SJSA1 (cell line): ENCODE data around the gene TMED6. TPM values are rescaled to one million over a fixed set of nuclear protein-coding genes. Genes with fewer than 3 reads are reported as not detected.

Source experiments
- DNase-seq, 2 experiments: peaks; one replicate each; pipeline ENCODE4 v3.0.0-alpha.2; 2015 to 2020; ENCODE audit warnings: low spot score in 2 of 2, low read depth in 1 of 2
- H3K27ac ChIP-seq: fragments of 250-450 bp; sonication (Bioruptor Pico); 2 replicates; pipeline ENCODE4 v1.5.1; 2020; ENCODE audit warnings: mild to moderate bottlenecking, moderate library complexity
- H3K27me3 ChIP-seq: fragments of 250-450 bp; sonication (Bioruptor Pico); replicated peaks from 2 replicates; pipeline ENCODE4 v1.5.1; 2020; ENCODE audit warnings: mild to moderate bottlenecking, moderate library complexity
- H3K36me3 ChIP-seq: fragments of 250-450 bp; sonication (Bioruptor Pico); 2 replicates; pipeline ENCODE4 v1.5.1; 2020; ENCODE audit warnings: mild to moderate bottlenecking
- H3K4me1 ChIP-seq: fragments of 250-450 bp; sonication (Bioruptor Pico); replicated peaks from 2 replicates; pipeline ENCODE4 v1.6.1; 2021; ENCODE audit warnings: mild to moderate bottlenecking
- H3K4me3 ChIP-seq: fragments of 250-450 bp; sonication (Bioruptor Pico); 2 replicates; pipeline ENCODE4 v1.5.1; 2020; ENCODE audit warnings: mild to moderate bottlenecking
- H3K9me3 ChIP-seq: fragments of 250-450 bp; sonication (Bioruptor Pico); replicated peaks from 2 replicates; pipeline ENCODE4 v1.5.1; 2020; ENCODE audit warnings: mild to moderate bottlenecking
- total RNA-seq: library from RNA; depleted of rRNA; stranded (reverse); fragments of >200 nt; shearing (Covaris generic); gene quantifications from 2 replicates; pipeline ENCODE4 v1.2.3, GENCODE V29; 2014

TMED6 gene
- total RNA-seq, 1 experiment from 2014 or later, result 0.21 TPM

DNA sequence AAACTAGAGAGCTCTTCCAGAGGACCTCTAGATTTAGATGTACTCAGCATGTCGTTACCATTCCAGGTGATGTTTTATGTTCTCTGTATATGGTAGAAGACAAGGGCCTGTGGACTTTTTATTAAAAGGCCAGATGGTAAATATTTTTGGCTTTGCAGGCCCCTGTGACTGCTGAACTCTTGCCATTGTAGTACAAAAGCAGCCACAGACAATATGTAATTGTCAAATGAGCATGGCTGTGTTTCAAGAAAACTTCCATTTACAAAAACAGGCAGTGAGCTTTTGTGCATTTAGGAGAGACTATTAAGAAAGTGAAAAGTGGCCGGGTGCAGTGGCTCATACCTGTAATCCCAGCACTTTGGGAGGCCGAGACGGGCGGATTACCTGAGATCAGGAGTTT, 7.4 kb downstream of the TMED6 start:
- H3K4me1 ChIP-seq, result no peaks in the 10 kb centered on the region; the same call in 1 of the 2 replicates
- no peak overlapping the region for H3K4me3 ChIP-seq
- H3K27me3 ChIP-seq, result no peaks in the 10 kb centered on the region
- peaks cover 50% of the 10 kb centered on the region for H3K36me3 ChIP-seq
- no peaks in the 10 kb centered on the region for H3K9me3 ChIP-seq
- H3K27ac ChIP-seq, result no peak overlapping the region
- DNase-seq, result no peak

DNA sequence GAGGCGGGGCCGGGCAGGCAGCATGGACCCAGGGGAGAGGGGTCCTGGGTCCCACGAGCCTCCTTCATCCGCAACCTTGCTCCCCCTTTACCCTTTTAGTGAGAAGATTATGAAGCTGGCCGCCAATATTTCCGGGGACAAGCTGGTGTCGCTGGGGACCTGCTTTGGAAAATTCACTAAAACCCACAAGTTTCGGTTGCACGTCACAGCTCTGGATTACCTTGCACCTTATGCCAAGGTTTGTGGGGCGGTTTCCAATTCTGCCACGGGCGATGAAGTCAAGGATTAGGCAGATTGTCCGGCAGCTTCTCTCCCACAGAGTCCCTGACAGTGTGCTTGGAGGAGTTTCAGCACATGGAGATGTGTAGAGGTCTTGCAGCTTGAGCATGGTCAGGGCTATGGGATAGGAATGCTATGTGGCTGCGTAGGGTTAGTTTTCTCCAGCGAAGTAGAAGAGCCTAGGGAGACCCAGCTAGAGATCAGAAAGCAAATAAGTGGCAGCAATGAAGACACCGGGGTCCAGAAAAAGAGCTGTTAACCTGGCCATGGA, 11.4 kb downstream of the TMED6 start:
- no peaks in the 10 kb centered on the region for H3K27me3 ChIP-seq

DNA sequence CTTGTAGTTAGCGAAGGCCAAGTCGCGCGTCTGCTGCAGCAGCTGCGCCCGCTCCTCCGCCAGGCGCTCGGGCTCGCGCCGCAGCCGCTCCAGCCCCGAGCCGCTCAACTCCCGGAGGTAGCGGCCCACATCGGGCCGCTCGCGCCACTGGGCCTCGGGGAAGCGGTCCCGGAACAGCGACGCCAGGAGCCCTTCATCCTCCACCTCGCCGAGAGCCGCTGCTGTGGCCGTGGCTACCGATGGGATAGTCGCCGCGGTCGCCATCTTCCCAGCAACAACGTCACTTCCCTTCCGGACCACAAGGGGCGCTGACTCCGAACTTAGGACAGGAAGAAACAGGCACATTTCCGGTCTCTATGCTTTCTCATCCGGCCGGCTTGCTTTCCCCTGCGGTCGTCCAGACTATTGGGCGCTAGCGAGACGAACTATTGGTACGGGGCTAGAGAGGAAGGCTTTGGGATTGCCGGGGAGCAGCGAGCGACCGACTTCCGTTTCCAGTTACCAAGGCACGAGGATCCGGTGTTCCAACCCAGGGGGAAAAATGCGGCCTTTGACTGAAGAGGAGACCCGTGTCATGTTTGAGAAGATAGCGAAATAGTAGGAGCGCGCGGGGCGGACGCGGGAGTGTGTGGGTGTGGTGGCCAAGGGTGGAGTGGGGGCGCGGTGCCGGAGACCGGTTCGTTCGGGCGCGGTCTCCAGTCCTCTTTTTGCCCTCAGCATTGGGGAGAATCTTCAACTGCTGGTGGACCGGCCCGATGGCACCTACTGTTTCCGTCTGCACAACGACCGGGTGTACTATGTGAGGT, 12.1 kb downstream of the TMED6 start, which contains the start of the genes COG8 and NIP7:
COG8 (minus strand) TSS at position 276 of the 806 bp plus-strand sequence; CDS start at position 264, 12 bp downstream.
NIP7 (plus strand) TSS at position 484 of the 806 bp plus-strand sequence; CDS start at position 542, 58 bp downstream.
- Histone ChIP-seq H3K27me3 (no peaks in the 10 kb centered on the region), H3K4me3 (peak within 1 kb of the TSS; percentile 86), H3K27ac (peak within 1 kb of the TSS; percentile 37), H3K4me1 (peaks cover 7% of the 10 kb centered on the region), H3K9me3 (no peaks in the 10 kb centered on the region), H3K36me3 (peaks cover 57% of the 10 kb centered on the region)
- DNase-seq, result peak; percentile 98

More for the DNA sequence above, 11.4 kb downstream of the TMED6 start:
- DNase-seq, result no peak
- peak overlapping the region; percentile 37 for H3K27ac ChIP-seq
- H3K36me3 ChIP-seq, result peaks cover 55% of the 10 kb centered on the region
- H3K4me3 ChIP-seq, result peak overlapping the region; percentile 86
- no peaks in the 10 kb centered on the region for H3K9me3 ChIP-seq
- H3K4me1 ChIP-seq, result peaks cover 7% of the 10 kb centered on the region

DNA sequence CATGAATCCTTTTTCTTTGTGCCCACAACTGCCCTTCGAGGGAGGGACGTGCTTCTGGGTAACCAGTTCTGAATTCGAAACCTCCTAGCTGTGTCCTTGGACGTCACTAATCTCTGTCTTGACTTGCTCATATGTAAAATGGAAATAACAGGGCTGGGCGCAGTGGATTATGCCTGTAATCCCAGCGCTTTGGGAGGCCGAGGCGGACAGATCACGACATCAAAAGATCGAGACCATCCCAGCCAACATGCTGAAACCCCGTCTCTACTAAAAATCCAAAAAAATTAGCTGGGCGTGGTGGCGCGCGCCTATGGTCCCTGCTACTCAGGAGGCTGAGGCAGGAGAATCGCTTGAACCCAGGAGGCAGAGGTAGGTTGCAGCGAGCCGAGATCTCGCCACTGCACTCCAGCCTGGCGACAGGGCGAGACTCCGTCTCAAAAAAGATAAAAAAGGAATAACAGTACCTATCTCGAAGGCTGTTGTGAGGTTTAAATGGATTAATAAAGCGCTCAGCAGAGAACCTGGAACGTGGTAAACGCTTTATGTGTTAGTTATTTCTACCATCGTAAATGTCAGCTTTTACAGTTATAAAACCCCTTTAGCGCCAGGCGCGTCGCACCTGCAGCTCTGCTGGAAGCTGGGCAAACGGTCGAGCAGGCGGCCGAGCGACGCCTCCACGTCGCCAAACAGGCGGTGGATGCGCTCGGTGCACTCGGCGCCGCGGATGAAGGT, 12.9 kb downstream of the TMED6 start:
- Histone ChIP-seq H3K4me3 (peak overlapping the region; percentile 86), H3K9me3 (no peaks in the 10 kb centered on the region), H3K27me3 (no peaks in the 10 kb centered on the region), H3K27ac (no peak overlapping the region; the same call in 1 of the 2 replicates), H3K36me3 (peaks cover 63% of the 10 kb centered on the region), H3K4me1 (peaks cover 7% of the 10 kb centered on the region)
- DNase-seq, result peak in 1 of 2 experiments; percentile 65

DNA sequence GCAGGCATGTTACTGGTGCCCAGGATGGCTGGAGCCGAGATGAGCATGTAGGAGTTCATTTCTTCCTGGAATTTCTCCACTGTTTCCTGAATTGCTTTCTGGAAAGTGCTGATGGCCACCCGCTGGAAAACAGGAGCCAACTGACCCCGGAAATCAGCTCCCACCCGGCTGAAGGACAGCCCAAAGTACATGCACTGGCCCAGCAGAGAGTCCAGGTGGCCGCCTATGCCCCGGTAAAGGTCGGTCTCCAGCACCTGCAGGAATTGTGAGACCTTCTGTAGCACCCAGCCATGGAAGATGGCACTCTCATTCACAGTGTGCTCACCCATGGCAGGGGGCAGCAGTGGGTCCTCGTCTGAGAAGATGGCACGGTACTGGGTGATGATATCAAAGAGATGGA, 16.9 kb downstream of the TMED6 start:
- Histone ChIP-seq H3K27me3 (no peaks in the 10 kb centered on the region), H3K4me1 (peaks cover 19% of the 10 kb centered on the region), H3K36me3 (peaks cover 59% of the 10 kb centered on the region), H3K9me3 (0 out of 2 replicates have a peak, but pooled peaks cover 3% of the 10 kb centered on the region), H3K4me3 (no peak overlapping the region), H3K27ac (no peak overlapping the region)
- DNase-seq, result no peak

DNA sequence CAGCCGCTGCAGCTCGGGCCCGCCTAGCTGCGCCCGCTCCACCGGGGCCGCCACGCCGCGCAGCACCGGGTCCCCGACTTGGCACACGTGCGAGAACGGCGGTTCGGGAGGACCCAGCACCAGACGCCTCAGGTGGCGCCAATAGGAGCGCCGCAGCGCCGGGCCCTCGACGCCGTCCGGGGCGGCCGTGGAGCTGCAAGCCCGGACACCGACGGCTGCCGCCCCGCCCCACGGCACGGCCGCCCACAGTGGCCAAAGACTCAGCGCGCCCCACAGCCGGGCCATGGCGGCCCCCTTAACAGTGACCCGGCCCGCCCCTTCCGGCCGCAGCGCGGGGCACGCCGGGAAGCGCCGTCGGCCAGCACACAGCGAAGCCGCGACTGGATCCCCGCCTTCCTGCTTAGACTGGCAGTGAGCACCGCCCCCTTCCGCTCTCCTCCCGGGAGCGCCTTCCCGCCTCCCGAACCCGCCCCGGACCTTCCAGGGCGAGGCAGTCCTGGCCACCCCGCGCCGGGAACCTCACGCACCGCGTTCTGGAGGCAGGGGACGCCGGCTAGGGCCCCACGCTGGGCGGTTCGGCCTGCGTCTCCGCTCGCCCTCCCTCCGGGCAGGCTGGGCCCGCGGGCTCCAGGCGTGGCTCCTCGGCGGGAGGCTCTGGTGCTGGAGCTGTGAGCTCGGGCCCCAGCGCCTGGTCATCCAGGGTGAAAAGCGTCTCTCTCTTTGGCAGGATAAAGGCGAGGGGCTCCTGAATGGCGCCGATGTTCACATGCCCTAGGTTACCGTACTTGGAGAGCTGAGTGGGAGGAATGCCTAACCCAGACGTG, 21.1 kb downstream of the TMED6 start, which contains the start of gene PDF:
PDF (minus strand) TSS at position 303 of the 824 bp plus-strand sequence; CDS start at position 285, 18 bp downstream.
- H3K4me3 ChIP-seq, result peak within 1 kb of the TSS; percentile 94
- peak within 1 kb of the TSS; percentile 61 for H3K27ac ChIP-seq
- no peaks in the 10 kb centered on the region for H3K27me3 ChIP-seq
- H3K4me1 ChIP-seq, result peaks cover 26% of the 10 kb centered on the region
- H3K9me3 ChIP-seq, result 0 out of 2 replicates have a peak, but pooled peaks cover 3% of the 10 kb centered on the region
- H3K36me3 ChIP-seq, result peaks cover 85% of the 10 kb centered on the region
- peak; percentile 93 to 97 for DNase-seq

DNA sequence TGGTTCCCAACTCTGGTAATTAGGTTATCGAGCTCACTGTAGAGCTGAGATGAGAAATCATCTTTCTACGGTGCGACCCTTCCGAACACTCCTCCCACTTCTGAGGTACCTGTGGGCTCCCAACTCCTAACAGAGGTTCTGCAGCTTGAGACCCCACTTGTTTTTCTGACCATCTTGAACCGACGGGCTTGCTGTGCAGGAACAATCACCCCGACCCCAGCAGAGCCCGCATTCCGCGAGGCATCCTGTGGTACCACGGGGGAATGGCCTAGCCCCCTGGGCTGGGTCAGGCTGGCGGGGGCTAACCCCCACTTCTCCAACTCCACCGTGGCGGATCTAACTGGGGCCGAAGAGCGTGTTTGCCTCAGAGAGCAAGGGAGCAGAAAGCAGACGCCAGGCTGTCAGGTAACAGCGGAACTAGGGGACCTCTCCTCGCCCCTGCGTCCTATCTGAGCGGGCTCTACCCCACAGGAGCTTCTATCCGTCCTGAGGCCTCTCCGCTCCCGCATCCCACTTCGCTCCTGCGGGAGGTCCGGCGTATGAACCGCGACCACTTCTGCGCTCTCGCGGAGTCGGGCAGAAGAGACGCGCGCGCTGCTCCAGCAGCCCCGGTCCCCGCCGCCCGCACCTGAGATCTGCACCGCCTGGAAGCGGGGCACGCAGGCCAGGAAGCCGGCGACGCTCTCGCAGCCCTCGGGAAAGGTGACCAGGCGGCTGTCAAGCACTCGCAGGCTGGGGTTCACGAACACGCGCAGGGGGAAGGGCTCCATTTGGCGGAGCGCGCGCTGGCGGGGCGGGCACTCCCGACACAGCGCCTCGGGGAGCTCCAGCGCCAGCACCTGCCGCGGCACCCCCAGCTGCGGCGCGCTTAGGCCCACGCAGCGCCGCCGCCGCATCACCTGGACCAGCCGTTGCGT, 22.0 kb downstream of the TMED6 start:
- H3K9me3 ChIP-seq, result 0 out of 2 replicates have a peak, but pooled peaks cover 3% of the 10 kb centered on the region
- H3K27me3 ChIP-seq, result no peaks in the 10 kb centered on the region
- H3K4me3 ChIP-seq, result peak overlapping the region; percentile 94
- peaks cover 84% of the 10 kb centered on the region for H3K36me3 ChIP-seq
- H3K27ac ChIP-seq, result peak overlapping the region; percentile 2; the same call in 1 of the 2 replicates
- DNase-seq, result peak in 1 of 2 experiments; percentile 50
- H3K4me1 ChIP-seq, result peaks cover 26% of the 10 kb centered on the region

DNA sequence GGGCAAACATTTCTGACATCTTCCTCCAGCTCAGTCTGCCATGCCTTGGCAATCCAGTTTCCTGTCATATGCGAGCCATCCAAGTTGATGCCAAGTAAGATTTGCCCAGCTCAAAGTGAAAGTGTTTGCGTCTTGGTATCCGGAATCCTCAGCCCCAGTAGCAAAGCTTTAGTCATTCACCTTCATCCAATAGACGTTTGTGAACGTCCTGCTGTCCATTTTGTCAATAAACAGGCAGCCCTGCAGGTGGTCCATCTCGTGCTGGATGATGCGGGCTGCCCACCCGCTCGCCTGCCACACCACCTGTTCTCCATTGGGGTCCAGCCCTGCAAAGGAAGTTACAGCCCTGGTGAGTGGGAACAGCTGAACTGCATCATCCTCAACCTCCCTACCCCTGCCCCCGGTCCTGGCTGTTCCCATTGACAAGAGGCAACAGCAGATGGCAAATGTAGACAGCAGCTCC, 22.7 kb downstream of the TMED6 start:
- Histone ChIP-seq H3K4me1 (peaks cover 26% of the 10 kb centered on the region), H3K27ac (no peak overlapping the region), H3K27me3 (no peaks in the 10 kb centered on the region), H3K4me3 (peak overlapping the region; percentile 94), H3K9me3 (0 out of 2 replicates have a peak, but pooled peaks cover 3% of the 10 kb centered on the region), H3K36me3 (peaks cover 84% of the 10 kb centered on the region)
- peak in 1 of 2 experiments; percentile 29 for DNase-seq

DNA sequence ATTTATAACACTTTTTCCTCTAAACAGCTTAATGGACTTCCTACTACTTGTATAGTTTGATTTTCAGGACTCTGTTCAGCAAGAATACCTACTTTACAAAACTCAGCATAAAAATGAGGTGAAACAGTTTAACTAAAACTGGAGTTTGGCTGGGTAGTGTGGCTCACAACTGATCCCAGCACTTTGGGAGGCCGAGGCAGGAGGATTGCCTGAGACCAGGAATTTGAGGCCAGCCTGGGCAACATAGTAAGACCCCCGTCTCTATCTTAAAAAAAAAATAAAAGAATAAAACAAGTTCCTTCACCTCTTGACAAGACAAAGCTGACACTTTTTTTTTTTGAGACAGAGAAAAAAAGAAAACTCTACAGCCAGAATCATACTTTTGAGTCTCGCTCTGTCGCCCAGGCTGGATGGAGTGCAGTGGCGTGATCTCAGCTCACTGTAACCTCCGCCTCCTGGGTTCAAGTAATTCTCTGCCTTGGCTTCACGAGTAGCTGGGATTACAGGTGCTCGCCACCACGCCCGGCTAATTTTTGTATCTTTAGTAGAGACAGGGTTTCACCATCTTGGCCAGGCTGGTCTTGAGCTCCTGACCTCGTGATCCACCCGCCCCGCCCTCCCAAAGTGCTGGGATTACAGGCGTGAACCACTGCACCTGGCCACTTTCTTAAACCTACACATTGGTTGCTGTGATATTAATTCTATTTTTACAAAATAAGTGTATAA, 23.8 kb downstream of the TMED6 start:
- Histone ChIP-seq H3K27me3 (no peaks in the 10 kb centered on the region), H3K4me1 (peaks cover 26% of the 10 kb centered on the region), H3K36me3 (peaks cover 87% of the 10 kb centered on the region), H3K4me3 (no peak overlapping the region), H3K9me3 (0 out of 2 replicates have a peak, but pooled peaks cover 3% of the 10 kb centered on the region), H3K27ac (no peak overlapping the region)
- no peak for DNase-seq

DNA sequence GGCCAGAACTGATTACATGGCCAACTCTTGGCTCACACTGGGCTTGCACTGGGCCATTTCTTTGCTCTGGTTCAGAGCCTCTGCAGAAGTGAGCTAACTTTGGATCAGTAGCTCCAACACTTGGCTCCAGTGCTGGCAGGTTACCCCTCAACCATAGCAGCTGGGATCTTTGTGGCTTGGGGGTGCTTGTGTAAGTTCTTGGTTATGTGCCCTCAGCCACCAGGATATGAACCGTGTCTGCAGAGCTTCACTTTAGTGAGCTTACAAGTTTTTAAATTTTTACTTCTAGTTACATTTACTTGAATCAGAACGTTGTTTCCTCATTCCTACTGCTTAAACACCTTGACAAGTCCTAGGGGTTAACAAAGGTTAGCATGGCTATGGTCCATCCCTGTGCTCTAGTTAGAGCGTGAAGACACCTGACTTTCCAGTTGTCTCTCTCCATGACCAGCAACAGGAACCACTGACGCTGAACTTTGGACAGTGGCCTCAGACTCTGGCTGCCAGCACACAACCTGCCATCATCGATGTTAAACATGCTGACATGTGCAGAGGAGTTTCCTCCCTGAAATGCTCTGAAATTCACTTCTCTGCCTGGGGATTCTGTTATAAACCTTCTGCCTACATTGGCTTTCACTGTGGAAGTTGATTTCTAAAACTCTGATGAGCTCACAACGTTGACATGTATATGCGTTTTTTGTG, 25.3 kb downstream of the TMED6 start:
- Histone ChIP-seq H3K27ac (no peak overlapping the region), H3K4me3 (no peak overlapping the region), H3K9me3 (0 out of 2 replicates have a peak, but pooled peaks cover 3% of the 10 kb centered on the region), H3K27me3 (no peaks in the 10 kb centered on the region), H3K36me3 (peaks cover 90% of the 10 kb centered on the region), H3K4me1 (peaks cover 26% of the 10 kb centered on the region)
- no peak for DNase-seq

DNA sequence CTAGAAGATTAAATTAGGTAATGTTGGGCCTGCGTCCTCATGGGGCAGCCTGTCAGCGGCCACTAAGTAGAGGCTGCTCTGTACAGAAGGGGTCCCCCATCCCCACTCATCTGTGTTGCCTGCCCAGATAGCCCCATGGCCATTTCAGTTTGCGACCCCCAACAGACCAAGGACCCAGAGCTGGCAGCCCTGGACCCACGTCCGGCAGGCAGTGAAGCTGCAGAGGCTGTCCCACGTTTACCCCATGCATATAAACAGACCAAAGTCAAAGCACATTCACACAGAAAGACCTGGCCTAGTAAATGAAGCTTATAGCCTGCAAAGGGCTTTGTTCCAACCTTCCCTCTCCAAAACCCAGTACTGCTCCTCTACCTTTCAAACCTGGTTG, 25.8 kb downstream of the TMED6 start:
- H3K4me3 ChIP-seq, result no peak overlapping the region
- no peaks in the 10 kb centered on the region for H3K27me3 ChIP-seq
- H3K4me1 ChIP-seq, result peaks cover 23% of the 10 kb centered on the region
- DNase-seq, result no peak
- no peak overlapping the region for H3K27ac ChIP-seq
- 0 out of 2 replicates have a peak, but pooled peaks cover 3% of the 10 kb centered on the region for H3K9me3 ChIP-seq
- H3K36me3 ChIP-seq, result peaks cover 92% of the 10 kb centered on the region
